Osteoblast (primary cell): ENCODE data around the gene OTUD1. TPM values are rescaled to one million over a fixed set of nuclear protein-coding genes. Genes with fewer than 3 reads are reported as not detected.

Experiments
- DNase-seq: peaks from one replicate; pipeline ENCODE4 v3.0.0; 2011; ENCODE audit warnings: low spot score, mixed read lengths; ENCODE audit not compliant: insufficient read length; ENCODE audit errors: missing footprints
- H2AFZ ChIP-seq: 2 replicates; pipeline ENCODE4 v1.6.0; 2011; ENCODE audit warnings: mild to moderate bottlenecking, low read length
- H3K27ac ChIP-seq: 2 replicates; pipeline ENCODE4 v1.5.1; 2011; ENCODE audit warnings: mild to moderate bottlenecking, low read depth, low read length, moderate library complexity
- H3K27me3 ChIP-seq: 2 replicates; pipeline ENCODE4 v1.6.0; 2012; ENCODE audit warnings: mild to moderate bottlenecking, control low read depth, inconsistent platforms, low read length, moderate library complexity; ENCODE audit not compliant: insufficient read depth
- H3K36me3 ChIP-seq: 2 replicates; pipeline ENCODE4 v1.5.1; 2011; ENCODE audit warnings: mild to moderate bottlenecking, low read length, control low read depth, moderate library complexity; ENCODE audit not compliant: insufficient read depth
- H3K4me1 ChIP-seq: 2 replicates; pipeline ENCODE4 v1.5.1; 2011; ENCODE audit warnings: mild to moderate bottlenecking, low read length, control low read depth, moderate library complexity; ENCODE audit not compliant: insufficient read depth
- H3K4me2 ChIP-seq: 2 replicates; pipeline ENCODE4 v1.6.0; 2011; ENCODE audit warnings: mild to moderate bottlenecking, low read length; ENCODE audit not compliant: insufficient read depth
- H3K4me3 ChIP-seq: fragments of 200-600 bp; sonication (generic); 3 replicates; pipeline ENCODE4 v1.5.1; 2012; ENCODE audit warnings: mild to moderate bottlenecking, low read length, inconsistent platforms; ENCODE audit not compliant: insufficient read depth
- H3K79me2 ChIP-seq: 2 replicates; pipeline ENCODE4 v1.6.0; 2012; ENCODE audit warnings: mild to moderate bottlenecking, low read length, control low read depth, inconsistent platforms; ENCODE audit not compliant: insufficient read depth
- H3K9me3 ChIP-seq: 2 replicates; pipeline ENCODE4 v1.5.1; 2011; ENCODE audit warnings: low read depth, low read length, control low read depth
- H4K20me1 ChIP-seq: 2 replicates; pipeline ENCODE4 v1.6.0; 2012; ENCODE audit warnings: mild to moderate bottlenecking, low read length, control low read depth; ENCODE audit not compliant: insufficient read depth
- CTCF ChIP-seq: IDR thresholded peaks from 2 replicates; pipeline ENCODE4 v1.5.1; 2011; ENCODE audit warnings: mild to moderate bottlenecking, low read depth, low read length, moderate library complexity; ENCODE audit errors: extremely low read depth
- total RNA-seq: library from RNA; depleted of rRNA; stranded (reverse); fragments of >200 nt; gene quantifications from 2 replicates; pipeline ENCODE4 v1.2.3, GENCODE V29; 2012

OTUD1 gene
- total RNA-seq, 1 donor: 9.8 TPM

GRCh38 chr10:23472181-23472580 is 33.3 kb downstream of the OTUD1 start:
- no peaks in the 10 kb centered on the region for H3K4me1 ChIP-seq
- no peak for DNase-seq
- H3K9me3 ChIP-seq: no peaks in the 10 kb centered on the region
- no peak for TF ChIP-seq CTCF
- no peak overlapping the region for H3K27ac ChIP-seq
- H3K27me3 ChIP-seq: no peaks in the 10 kb centered on the region
- H2AFZ ChIP-seq: no peak overlapping the region
- no peaks in the 10 kb centered on the region for H3K79me2 ChIP-seq
- no peaks in the 10 kb centered on the region for H3K36me3 ChIP-seq
- no peaks in the 10 kb centered on the region for H4K20me1 ChIP-seq
- no peak overlapping the region for H3K4me2 ChIP-seq
- no peak overlapping the region for H3K4me3 ChIP-seq

GRCh38 chr10:23474081-23474480 is 35.2 kb downstream of the OTUD1 start:
- no peaks in the 10 kb centered on the region for H3K9me3 ChIP-seq

GRCh38 chr10:23474626-23475025 is 35.8 kb downstream of the OTUD1 start:
- Histone ChIP-seq H3K27me3 (no peaks in the 10 kb centered on the region), H3K4me1 (no peaks in the 10 kb centered on the region), H3K4me3 (no peak overlapping the region), H3K27ac (no peak overlapping the region), H3K79me2 (no peaks in the 10 kb centered on the region), H2AFZ (no peak overlapping the region), H3K4me2 (no peak overlapping the region), H4K20me1 (no peaks in the 10 kb centered on the region), H3K9me3 (no peaks in the 10 kb centered on the region), H3K36me3 (no peaks in the 10 kb centered on the region)
- DNase-seq: no peak
- TF ChIP-seq CTCF: no peak

More at GRCh38 chr10:23474081-23474480, 35.2 kb downstream of the OTUD1 start:
- Histone ChIP-seq H2AFZ (no peak overlapping the region), H3K79me2 (no peaks in the 10 kb centered on the region), H3K4me3 (no peak overlapping the region), H4K20me1 (no peaks in the 10 kb centered on the region), H3K4me1 (no peaks in the 10 kb centered on the region), H3K4me2 (no peak overlapping the region), H3K27me3 (no peaks in the 10 kb centered on the region), H3K27ac (no peak overlapping the region), H3K36me3 (no peaks in the 10 kb centered on the region)
- TF ChIP-seq CTCF: no peak
- DNase-seq: no peak

- H3K9me3 ChIP-seq: no peaks in the 10 kb centered on the region
- no peaks in the 10 kb centered on the region for H3K27me3 ChIP-seq
- H4K20me1 ChIP-seq: no peaks in the 10 kb centered on the region
- H2AFZ ChIP-seq: no peak overlapping the region
- H3K4me3 ChIP-seq: no peak overlapping the region
- DNase-seq: no peak
- H3K79me2 ChIP-seq: no peaks in the 10 kb centered on the region
- no peaks in the 10 kb centered on the region for H3K36me3 ChIP-seq
- H3K27ac ChIP-seq: no peak overlapping the region
- H3K4me2 ChIP-seq: no peak overlapping the region
- no peak for TF ChIP-seq CTCF
- no peaks in the 10 kb centered on the region for H3K4me1 ChIP-seq
These were observed 39.7 kb downstream of the OTUD1 start for GRCh38 chr10:23478570-23478969.
